K562 (cell line): ENCODE measurements around the gene DCXR. TPM values are rescaled to one million over a fixed set of nuclear protein-coding genes. Genes with fewer than 3 reads are reported as not detected.

Experiments
- ATAC-seq: fragments of 200-7000 bp; cut with Tn5 transposase; 3 replicates; pipeline ENCODE4 v1.9.1; 2020; ENCODE audit warnings: moderate library complexity
- BruUV-seq: library from RNA; stranded (reverse); fragments of 400-500 nt; replicated peaks from 2 replicates; lab custom pipeline; 2021; lab: Mats Ljungman, UMichigan
- CTCF ChIA-PET: fragments of 300-600 bp; formaldehyde crosslinking; extraction: SDS; loops from one replicate; lab custom pipeline; 2021; ENCODE audit warnings: low intra/inter-chr PET ratio; lab: Yijun Ruan, JAX
- POLR2A ChIA-PET: fragments of 300-600, 350-650 bp; sonication (Branson Sonifier 250); formaldehyde crosslinking; extraction: SDS; loops from one replicate; lab custom pipeline; 2021; ENCODE audit warnings: antibody characterized with exemption, inconsistent platforms; lab: Yijun Ruan, JAX
- DNase-seq, 4 experiments: peaks; one replicate each; pipeline versions ENCODE4 v3.0.0 to v3.0.0-alpha.2; 2011 to 2018; ENCODE audit warnings: low spot score in 3 of 4, mixed read lengths in 3 of 4; ENCODE audit errors: extremely low read depth in 1 of 4
- FAIRE-seq: peaks from 2 replicates; lab custom pipeline; 2011; peaks lifted over from hg19 to GRCh38; lab: Jason Lieb, UNC
- H2AFZ ChIP-seq: 2 replicates; pipeline ENCODE4 v1.6.0; 2011; ENCODE audit warnings: low read depth, low read length, control low read depth, inconsistent platforms
- H3K27ac ChIP-seq: fragments of 200-600 bp; 3 replicates; pipeline ENCODE4 v1.8.0; 2011; ENCODE audit warnings: low read depth, mild to moderate bottlenecking, control low read depth, inconsistent platforms, low read length, moderate library complexity, mixed read lengths; ENCODE audit errors: extremely low read depth
- H3K27me3 ChIP-seq, 2 experiments: fragments of 300-600 bp in 1 of 2; 2 replicates in 1 of 2; 3 replicates in 1 of 2; pipeline versions ENCODE4 v1.6.0 to v1.8.0; 2011; ENCODE audit warnings: inconsistent platforms in 2 of 2, low read length in 2 of 2, mild to moderate bottlenecking in 1 of 2, mixed read lengths in 1 of 2, moderate library complexity in 1 of 2; ENCODE audit not compliant: control insufficient read depth in 2 of 2, insufficient read depth in 2 of 2
- H3K36me3 ChIP-seq: fragments of 300-600 bp; 3 replicates; pipeline ENCODE4 v1.8.0; 2011; ENCODE audit warnings: mild to moderate bottlenecking, low read length, inconsistent platforms; ENCODE audit not compliant: control insufficient read depth, insufficient read depth
- H3K4me1 ChIP-seq, 2 experiments: fragments of 200-600 bp in 1 of 2; replicated peaks in 1 of 2; 2 replicates in 1 of 2; 3 replicates in 1 of 2; pipeline versions ENCODE4 v1.5.1 to v1.8.0; 2011; ENCODE audit warnings: inconsistent platforms in 2 of 2, low read length in 2 of 2, mild to moderate bottlenecking in 1 of 2, mixed read lengths in 1 of 2, moderate library complexity in 1 of 2; ENCODE audit not compliant: control insufficient read depth in 2 of 2, insufficient read depth in 2 of 2
- H3K4me2 ChIP-seq: 2 replicates; pipeline ENCODE4 v1.6.1; 2011; ENCODE audit warnings: low read length, control low read depth, inconsistent platforms, mixed read lengths; ENCODE audit not compliant: insufficient read depth
- H3K4me3 ChIP-seq: fragments of 200-600 bp; sonication (generic), shearing (Covaris generic); 2 replicates; pipeline ENCODE4 v1.5.1; 2016; ENCODE audit warnings: control low read depth, inconsistent platforms
- H3K79me2 ChIP-seq: fragments of 200-600 bp; 3 replicates; pipeline ENCODE4 v1.8.0; 2011; ENCODE audit warnings: low read length, inconsistent platforms; ENCODE audit not compliant: control insufficient read depth, insufficient read depth
- H3K9ac ChIP-seq, 2 experiments: 2 replicates each; pipeline versions ENCODE4 v1.6.0 to v1.6.1; 2011; ENCODE audit warnings: low read depth in 2 of 2, low read length in 2 of 2, control low read depth in 1 of 2, inconsistent platforms in 1 of 2, mild to moderate bottlenecking in 1 of 2, mixed read lengths in 1 of 2; ENCODE audit not compliant: insufficient read depth in 1 of 2
- H3K9me1 ChIP-seq: one replicate; pipeline ENCODE4 v1.6.0; 2011; ENCODE audit warnings: inconsistent platforms, mild to moderate bottlenecking, low read length, moderate library complexity; ENCODE audit not compliant: control insufficient read depth, insufficient read depth
- H3K9me3 ChIP-seq: replicated peaks from 2 replicates; pipeline ENCODE4 v1.5.1; 2011; ENCODE audit warnings: low read depth, low read length, inconsistent platforms; ENCODE audit not compliant: control insufficient read depth, insufficient read depth
- H4K20me1 ChIP-seq: replicated peaks from 2 replicates; pipeline ENCODE4 v1.6.1; 2011; ENCODE audit warnings: low read length, inconsistent platforms, mixed read lengths; ENCODE audit not compliant: control insufficient read depth, insufficient read depth
- BRCA1 ChIP-seq, 2 experiments: fragments of 450-650 bp in 1 of 2; sonication (generic) in 1 of 2; formaldehyde crosslinking in 1 of 2; IDR thresholded peaks; 2 replicates each; pipeline versions ENCODE4 v1.5.0 to v1.6.1; 2017 to 2020; ENCODE audit warnings: mild to moderate bottlenecking in 1 of 2, missing genetic modification reagents in 1 of 2
- BRD9 ChIP-seq: fragments of 450-650 bp; IDR thresholded peaks from 2 replicates; pipeline ENCODE4 v1.6.1; 2018; ENCODE audit warnings: low read depth; ENCODE audit not compliant: partially characterized antibody
- HNRNPUL1 ChIP-seq: fragments of 200-400 bp; formaldehyde crosslinking; IDR thresholded peaks from 2 replicates; pipeline ENCODE4 v1.6.1; 2017; ENCODE audit warnings: low read length
- POLR2G ChIP-seq: fragments of 200-400 bp; formaldehyde crosslinking; IDR thresholded peaks from 2 replicates; pipeline ENCODE4 v1.6.1; 2017; ENCODE audit warnings: low read depth, mild to moderate bottlenecking, antibody characterized with exemption, low read length, moderate library complexity
- RBM22 ChIP-seq: fragments of 200-400 bp; formaldehyde crosslinking; IDR thresholded peaks from 2 replicates; pipeline ENCODE4 v1.6.1; 2018; ENCODE audit warnings: low read length, low read depth; ENCODE audit not compliant: poor library complexity, severe bottlenecking
- TOE1 ChIP-seq, 2 experiments: fragments of 450-650 bp in 1 of 2; sonication (generic) in 1 of 2; formaldehyde crosslinking in 1 of 2; IDR thresholded peaks; 2 replicates each; pipeline versions ENCODE4 v1.7.1 to v1.8.0; 2016 to 2022; ENCODE audit warnings: borderline replicate concordance in 2 of 2, mild to moderate bottlenecking in 2 of 2, antibody characterized with exemption in 1 of 2, inconsistent platforms in 1 of 2, low read depth in 1 of 2, missing genetic modification reagents in 1 of 2, moderate library complexity in 1 of 2
- ZNF140 ChIP-seq: fragments of 250-450 bp; sonication (Bioruptor Pico); IDR thresholded peaks from 2 replicates; pipeline ENCODE4 v1.8.0; 2021; ENCODE audit warnings: moderate library complexity, mild to moderate bottlenecking, inconsistent platforms
- WGBS: fragments of 100-300 bp; shearing (Covaris generic); methylation state at CpG from one replicate; pipeline ENCODE4 v1.1.6; 2016; ENCODE audit warnings: low coverage, mixed read lengths; ENCODE audit not compliant: insufficient coverage; ENCODE audit errors: missing lambda C conversion rate; 5-methylcytosine and 5-hydroxymethylcytosine counted together
- in situ Hi-C: fragments of 300-500 bp; cut with MboI; formaldehyde crosslinking; loops from 4 replicates; pipeline ENCODE4 v1.15.0; 2018; ENCODE audit warnings: inconsistent platforms, mixed read lengths
- intact Hi-C: fragments of 100-400 bp; cut with micrococcal nuclease; formaldehyde crosslinking; loops from 2 replicates; pipeline ENCODE4 v1.14.2; 2022
- polyA plus RNA-seq, 8 experiments: library from polyadenylated mRNA; depleted of rRNA in 4 of 8; stranded (reverse) in 5 of 8; unstranded in 3 of 8; fragments of >200 nt; fragmentation: Nextera tagmentation in 2 of 8; fragmentation: Illumina TruSeq in 1 of 8; extraction: Ambion mirVana in 2 of 8; extraction: Trizol in 1 of 8; gene quantifications; 2 replicates each; pipeline versions ENCODE4 v1.2.1 to v1.2.3, GENCODE V29; 2011 to 2014; ENCODE audit warnings: inconsistent platforms in 1 of 8, missing spikeins in 1 of 8
- total RNA-seq, 7 experiments: library from RNA; depleted of rRNA in 6 of 7; stranded (reverse); fragments of >200 nt in 6 of 7; fragmentation: Illumina TruSeq in 2 of 7; extraction: Trizol in 2 of 7; gene quantifications; 2 replicates each; pipeline versions ENCODE4 v1.2.1 to v1.2.3, GENCODE V29; 2011 to 2021; ENCODE audit warnings: low replicate concordance in 1 of 7
- TF ChIP-seq, protein P1 (sequence below): fragments of 250-450 bp; sonication (Bioruptor Pico); IDR thresholded peaks from 2 replicates; pipeline ENCODE4 v1.8.0; 2021; ENCODE audit warnings: moderate library complexity, mild to moderate bottlenecking, inconsistent platforms
- TF ChIP-seq, protein P2 (sequence below): fragments of 150-350 bp; conservative IDR thresholded peaks from 2 replicates; pipeline ENCODE4 v1.6.1; 2014; ENCODE audit warnings: low read length

Gene DCXR
- total and polyA plus RNA-seq, 9 of the 15 experiments (the other 6 are each of a cell fraction or from before 2014, with no cell fraction given) = 21.3 to 274 (median 156) TPM

DNA sequence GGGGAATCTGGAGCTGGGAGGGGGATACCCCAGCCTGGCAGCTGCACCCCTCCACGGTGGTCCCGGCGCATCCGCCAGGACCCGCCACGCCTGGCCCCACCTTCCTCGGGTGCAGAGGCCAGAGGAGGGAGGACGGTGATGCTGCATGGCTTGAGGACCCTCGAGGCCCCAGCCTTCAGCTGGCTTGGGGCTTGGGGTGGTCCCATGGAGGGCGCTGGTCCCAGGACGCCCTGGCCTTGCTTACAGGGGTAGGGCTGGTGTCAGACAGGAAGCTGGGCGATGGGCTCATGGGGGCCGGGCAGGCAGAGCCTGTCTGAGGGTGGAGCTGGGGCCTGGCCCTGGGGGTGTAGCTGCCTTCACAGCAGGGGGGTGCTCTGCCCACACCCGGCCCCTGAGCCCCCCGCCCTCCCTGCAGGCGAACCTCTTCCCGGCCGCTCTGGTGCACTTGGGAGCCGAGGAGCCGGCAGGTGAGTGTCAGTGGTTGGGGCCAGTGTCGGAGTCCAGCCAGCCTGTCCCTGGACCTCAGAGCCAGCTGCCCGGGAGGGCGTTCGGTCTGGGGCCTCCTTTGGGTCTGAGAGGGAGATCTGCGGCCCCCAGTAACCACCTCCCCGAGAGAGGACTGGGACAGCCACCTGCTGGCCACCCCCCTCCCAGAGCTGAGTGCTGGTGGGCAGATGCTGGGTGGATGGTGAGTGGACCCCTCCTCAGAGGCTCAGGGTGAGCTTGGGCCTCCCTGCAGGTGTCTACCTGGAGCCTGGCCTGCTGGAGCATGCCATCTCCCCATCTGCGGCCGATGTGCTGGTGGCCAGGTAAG is 21.2 kb downstream of the DCXR start:
- H3K9ac ChIP-seq = no peak overlapping the region
- TF ChIP-seq BRCA1 (IDR thresholded peaks at IDR 0.05) (no peak), BRCA1 (CRISPR knock-in tag; IDR thresholded peaks at IDR 0.05) (no peak), ZNF140 (CRISPR knock-in tag) (no peak), BRD9 (no peak), TOE1 (IDR thresholded peaks at IDR 0.05; ENCODE audit: borderline replicate concordance) (no peak), TOE1 (CRISPR knock-in tag; IDR thresholded peaks at IDR 0.05; ENCODE audit: borderline replicate concordance, low read depth) (no peak), HNRNPUL1 (no peak), RBM22 (peak; percentile 15), POLR2G (peak; percentile 50)
- TF ChIP-seq, protein P1, sequence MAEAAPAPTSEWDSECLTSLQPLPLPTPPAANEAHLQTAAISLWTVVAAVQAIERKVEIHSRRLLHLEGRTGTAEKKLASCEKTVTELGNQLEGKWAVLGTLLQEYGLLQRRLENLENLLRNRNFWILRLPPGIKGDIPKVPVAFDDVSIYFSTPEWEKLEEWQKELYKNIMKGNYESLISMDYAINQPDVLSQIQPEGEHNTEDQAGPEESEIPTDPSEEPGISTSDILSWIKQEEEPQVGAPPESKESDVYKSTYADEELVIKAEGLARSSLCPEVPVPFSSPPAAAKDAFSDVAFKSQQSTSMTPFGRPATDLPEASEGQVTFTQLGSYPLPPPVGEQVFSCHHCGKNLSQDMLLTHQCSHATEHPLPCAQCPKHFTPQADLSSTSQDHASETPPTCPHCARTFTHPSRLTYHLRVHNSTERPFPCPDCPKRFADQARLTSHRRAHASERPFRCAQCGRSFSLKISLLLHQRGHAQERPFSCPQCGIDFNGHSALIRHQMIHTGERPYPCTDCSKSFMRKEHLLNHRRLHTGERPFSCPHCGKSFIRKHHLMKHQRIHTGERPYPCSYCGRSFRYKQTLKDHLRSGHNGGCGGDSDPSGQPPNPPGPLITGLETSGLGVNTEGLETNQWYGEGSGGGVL (CRISPR knock-in tag) = no peak
- TF ChIP-seq, protein P2, sequence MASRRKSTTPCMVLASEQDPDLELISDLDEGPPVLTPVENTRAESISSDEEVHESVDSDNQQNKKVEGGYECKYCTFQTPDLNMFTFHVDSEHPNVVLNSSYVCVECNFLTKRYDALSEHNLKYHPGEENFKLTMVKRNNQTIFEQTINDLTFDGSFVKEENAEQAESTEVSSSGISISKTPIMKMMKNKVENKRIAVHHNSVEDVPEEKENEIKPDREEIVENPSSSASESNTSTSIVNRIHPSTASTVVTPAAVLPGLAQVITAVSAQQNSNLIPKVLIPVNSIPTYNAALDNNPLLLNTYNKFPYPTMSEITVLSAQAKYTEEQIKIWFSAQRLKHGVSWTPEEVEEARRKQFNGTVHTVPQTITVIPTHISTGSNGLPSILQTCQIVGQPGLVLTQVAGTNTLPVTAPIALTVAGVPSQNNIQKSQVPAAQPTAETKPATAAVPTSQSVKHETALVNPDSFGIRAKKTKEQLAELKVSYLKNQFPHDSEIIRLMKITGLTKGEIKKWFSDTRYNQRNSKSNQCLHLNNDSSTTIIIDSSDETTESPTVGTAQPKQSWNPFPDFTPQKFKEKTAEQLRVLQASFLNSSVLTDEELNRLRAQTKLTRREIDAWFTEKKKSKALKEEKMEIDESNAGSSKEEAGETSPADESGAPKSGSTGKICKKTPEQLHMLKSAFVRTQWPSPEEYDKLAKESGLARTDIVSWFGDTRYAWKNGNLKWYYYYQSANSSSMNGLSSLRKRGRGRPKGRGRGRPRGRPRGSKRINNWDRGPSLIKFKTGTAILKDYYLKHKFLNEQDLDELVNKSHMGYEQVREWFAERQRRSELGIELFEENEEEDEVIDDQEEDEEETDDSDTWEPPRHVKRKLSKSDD = no peak
- TF ChIP-seq, all 486 proteins: peak for 2
- Histone ChIP-seq H3K4me2 (no peak overlapping the region), H3K79me2 (peaks cover 13% of the 10 kb centered on the region), H4K20me1 (peaks cover 14% of the 10 kb centered on the region), H3K9me3 (no peaks in the 10 kb centered on the region), H3K4me3 (no peak overlapping the region), H3K9me1 (no peaks in the 10 kb centered on the region), H3K36me3 (peaks cover 30% of the 10 kb centered on the region; the same call in 1 of the 3 replicates), H3K27me3 (no peaks in the 10 kb centered on the region), H3K27ac (no peak overlapping the region), H2AFZ (no peak overlapping the region), H3K4me1 (peaks cover 11 to 96% of the 10 kb centered on the region in 2 experiments; a peak in 4 of 5 replicates)
- 85% methylated on average over 15 of the region's 28 CpGs for WGBS
- no TSS peak for BruUV-seq
- CTCF ChIA-PET = no interaction called here
- in situ Hi-C loops = no loop called here
- no peak for ATAC-seq
- no peak for DNase-seq
- intact Hi-C loops = no loop called here
- POLR2A ChIA-PET = interaction anchor here (0.7 to 1.0 kb wide), 2 partner anchors 19 to 73 kb away, joined by 3 to 4 read pairs; no protein-coding TSS in a partner anchor
- FAIRE-seq = no peak
